ENCODE data around the gene WDR59. TPM values are rescaled to one million over a fixed set of nuclear protein-coding genes. Genes with fewer than 3 reads are reported as not detected.

WDR59 gene
- total and polyA plus RNA-seq, 9 of the 15 experiments (the other 6 are each of a cell fraction or from before 2014, with no cell fraction given): 12.7 to 126 (median 34.7) TPM

GRCh38 chr16:74844041-74844980 lies 140.6 kb downstream of the WDR59 start:
- in situ Hi-C loops (cut with MboI): no loop called here
- Histone ChIP-seq H3K4me3 (no peak overlapping the region), H2AFZ (ENCODE audit: low read depth, low read length) (no peak overlapping the region), H4K20me1 (replicated peaks; ENCODE audit: control insufficient read depth, insufficient read depth, low read length) (no peaks in the 10 kb centered on the region), H3K27ac (ENCODE audit: extremely low read depth, low read depth, low read length) (no peak overlapping the region), H3K27me3 (ENCODE audit: control insufficient read depth in 2 of 2, insufficient read depth in 2 of 2, low read length in 2 of 2) (peaks cover 7 to 9% of the 10 kb centered on the region in 2 experiments; a peak in 4 of 5 replicates), H3K9me3 (replicated peaks; ENCODE audit: control insufficient read depth, insufficient read depth, low read depth, low read length) (no peaks in the 10 kb centered on the region), H3K79me2 (ENCODE audit: control insufficient read depth, insufficient read depth, low read length) (no peaks in the 10 kb centered on the region), H3K9ac (ENCODE audit: insufficient read depth in 1 of 2, low read depth in 2 of 2, low read length in 2 of 2) (no peak overlapping the region), H3K4me1 (replicated peaks in 1 of 2; ENCODE audit: control insufficient read depth in 2 of 2, insufficient read depth in 2 of 2, low read length in 2 of 2) (no peaks in the 10 kb centered on the region), H3K36me3 (ENCODE audit: control insufficient read depth, insufficient read depth, low read length) (no peaks in the 10 kb centered on the region), H3K9me1 (ENCODE audit: control insufficient read depth, insufficient read depth, low read length) (no peaks in the 10 kb centered on the region), H3K4me2 (ENCODE audit: insufficient read depth, low read length) (no peak overlapping the region)
- CTCF ChIA-PET (ENCODE audit: low intra/inter-chr PET ratio): no interaction called here
- WGBS (ENCODE audit: insufficient coverage, low coverage, missing lambda C conversion rate): 29% methylated on average over 17 of the region's 20 CpGs
- DNase-seq (ENCODE audit: extremely low read depth in 1 of 4, low spot score in 3 of 4) (no peak), FAIRE-seq (no peak), ATAC-seq (no peak)
- TF ChIP-seq ZNF274 (IDR thresholded peaks at IDR 0.05; ENCODE audit: borderline replicate concordance, low read depth, low read length) (no peak), U2AF1 (optimal IDR thresholded peaks at IDR 0.05; ENCODE audit: low read depth, low read length) (no peak), NKRF (IDR thresholded peaks at IDR 0.05; ENCODE audit: borderline replicate concordance) (no peak), STAT5A (IDR thresholded peaks at IDR 0.05; ENCODE audit: borderline replicate concordance, low read length) (no peak), MTF1 (CRISPR knock-in tag; IDR thresholded peaks at IDR 0.05; ENCODE audit: borderline replicate concordance) (no peak), ZNF232 (CRISPR knock-in tag; IDR thresholded peaks at IDR 0.05) (no peak), POU5F1 (IDR thresholded peaks at IDR 0.05; ENCODE audit: borderline replicate concordance, low read depth, low read length, partially characterized antibody) (no peak), LEF1 (IDR thresholded peaks at IDR 0.05) (no peak), SMC3 (conservative IDR thresholded peaks at IDR 0.05; ENCODE audit: insufficient read depth, low read depth, low read length) (no peak), NR3C1 (CRISPR knock-in tag; IDR thresholded peaks at IDR 0.05) (no peak), USF1 (CRISPR knock-in tag; IDR thresholded peaks at IDR 0.05) (no peak), SP2 (IDR thresholded peaks at IDR 0.05; ENCODE audit: extremely low read depth, low read depth, low read length, poor library complexity, severe bottlenecking) (no peak), CCAR2 (IDR thresholded peaks at IDR 0.05; ENCODE audit: low read depth, low read length) (no peak), POLR2AphosphoS5 (IDR thresholded peaks at IDR 0.05; ENCODE audit: control insufficient read depth, insufficient read depth, low read depth, low read length) (no peak)
- intact Hi-C loops (cut with micrococcal nuclease): no loop called here
- no TSS peak for BruUV-seq (replicated peaks)
- POLR2A ChIA-PET: interaction anchor here (0.6 kb wide), 1 partner anchor 12 kb away, joined by 3 read pairs; no protein-coding TSS in a partner anchor
